HUES6 (cell line): ENCODE measurements around the gene DENND5B.
A peak's percentile ranks its signal among the peaks of the same experiment; 100 is the strongest.

Experiments used
- H3K27ac ChIP-seq: 2 replicates; pipeline ENCODE4 v1.7.0; 2013; ENCODE audit warnings: low read depth, mild to moderate bottlenecking, low read length, inconsistent platforms
- H3K27me3 ChIP-seq: 2 replicates; pipeline ENCODE4 v1.6.1; 2013; ENCODE audit warnings: low read length; ENCODE audit not compliant: control insufficient read depth, insufficient read depth
- H3K36me3 ChIP-seq: 2 replicates; pipeline ENCODE4 v1.6.1; 2013; ENCODE audit warnings: low read length; ENCODE audit not compliant: control insufficient read depth, insufficient read depth
- H3K4me1 ChIP-seq: 2 replicates; pipeline ENCODE4 v1.6.1; 2013; ENCODE audit warnings: low read length; ENCODE audit not compliant: control insufficient read depth, insufficient read depth
- H3K4me3 ChIP-seq: 2 replicates; pipeline ENCODE4 v1.5.1; 2013; ENCODE audit warnings: low read depth, low read length
- H3K9ac ChIP-seq: one replicate; pipeline ENCODE4 v1.6.1; 2013; ENCODE audit warnings: mild to moderate bottlenecking, low read length
- H3K9me3 ChIP-seq: 2 replicates; pipeline ENCODE4 v1.6.1; 2013; ENCODE audit warnings: low read depth, low read length; ENCODE audit not compliant: control insufficient read depth, insufficient read depth

Gene DENND5B

DNA sequence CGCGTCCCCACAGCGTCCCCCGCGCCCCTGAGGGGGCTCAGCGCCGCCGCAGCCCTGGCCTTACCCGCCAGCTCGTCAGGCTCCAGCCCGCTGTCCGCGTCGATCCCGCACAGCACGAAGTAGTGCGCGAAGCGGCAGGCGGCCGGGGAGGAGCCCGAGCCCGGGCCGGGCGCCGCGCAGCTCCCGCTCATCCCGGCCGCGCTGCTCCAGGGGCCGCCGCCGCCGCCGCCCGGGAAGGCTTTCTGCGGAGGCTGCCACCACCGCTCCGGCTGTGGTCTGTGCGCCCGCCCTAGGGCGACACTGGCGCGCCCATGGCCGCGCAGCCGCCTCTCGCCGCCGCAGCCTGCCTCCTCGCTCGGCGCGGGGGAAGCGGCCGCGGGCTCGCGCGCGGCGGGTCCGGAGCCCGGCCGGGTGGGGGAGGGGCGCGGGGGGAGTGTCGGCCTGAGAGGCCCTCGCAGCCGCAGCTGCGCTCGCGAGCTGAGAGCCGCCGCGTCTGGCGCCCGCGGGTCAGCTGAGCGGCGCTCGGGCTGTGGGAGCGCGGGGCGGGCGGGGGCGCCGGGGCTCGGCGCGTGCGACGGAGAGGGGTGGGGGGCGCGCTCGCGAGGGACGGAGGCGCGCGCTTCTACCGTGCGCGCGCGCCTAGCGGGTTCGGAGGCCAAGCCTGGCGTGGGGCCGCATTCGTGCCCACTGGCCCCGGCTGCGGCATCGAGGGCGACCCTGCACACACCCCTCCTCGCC lies at the start of gene DENND5B:
Gene DENND5B (minus strand): TSS at position 495 of the 738 bp plus-strand sequence. CDS start 304 bp downstream, at position 191.
- H3K9me3 ChIP-seq = no peaks in the 10 kb centered on the region
- no peaks in the 10 kb centered on the region for H3K36me3 ChIP-seq
- peak within 1 kb of the TSS; percentile 83 for H3K9ac ChIP-seq
- H3K27ac ChIP-seq = peak within 1 kb of the TSS; percentile 66; the same call in 1 of the 2 replicates
- peak within 1 kb of the TSS; percentile 90 for H3K4me3 ChIP-seq
- peaks cover 5% of the 10 kb centered on the region; the same call in 1 of the 2 replicates for H3K4me1 ChIP-seq
- H3K27me3 ChIP-seq = peaks cover 7% of the 10 kb centered on the region

DNA sequence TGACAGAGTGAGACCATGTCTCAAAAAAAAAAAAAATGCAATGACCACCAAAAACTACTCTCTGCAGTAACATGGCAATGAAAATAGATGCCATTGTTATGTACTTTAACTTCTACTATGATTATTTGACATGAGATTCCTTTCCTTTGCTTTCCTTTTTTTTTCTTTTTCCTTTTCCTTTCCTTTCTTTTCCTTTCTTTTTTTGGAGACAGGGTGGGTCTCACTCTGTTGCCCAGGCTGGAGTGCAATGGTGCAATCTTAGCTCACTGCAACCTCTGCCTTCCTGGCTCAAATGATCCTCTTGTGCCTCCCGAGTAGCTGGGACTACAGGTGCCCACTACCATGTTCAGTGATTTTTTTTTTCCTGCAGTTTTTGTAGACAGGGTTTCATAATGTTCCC lies 43.7 kb upstream of the DENND5B start:
- Histone ChIP-seq H3K9ac (no peak overlapping the region), H3K9me3 (no peaks in the 10 kb centered on the region), H3K27ac (no peak overlapping the region), H3K36me3 (no peaks in the 10 kb centered on the region), H3K4me3 (no peak overlapping the region), H3K27me3 (no peaks in the 10 kb centered on the region), H3K4me1 (0 out of 2 replicates have a peak, but pooled peaks cover 3% of the 10 kb centered on the region)

DNA sequence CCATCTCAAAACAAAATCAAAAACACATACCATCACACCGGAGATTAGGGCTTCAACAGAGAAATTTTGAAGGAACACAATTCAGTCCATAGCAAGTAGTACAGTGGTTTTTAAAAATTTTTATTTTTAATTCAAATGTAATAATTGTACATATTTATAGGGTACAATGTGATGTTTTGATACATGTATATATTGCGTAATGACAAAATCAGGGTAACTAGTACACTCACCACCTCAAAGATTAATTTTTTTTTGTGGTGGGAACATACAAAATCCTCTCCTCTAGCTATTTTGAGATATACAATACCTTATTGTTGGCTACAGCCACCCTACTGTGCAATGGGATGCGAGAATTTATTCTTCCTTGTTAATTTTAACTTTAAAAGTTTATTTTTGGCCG lies 42.5 kb upstream of the DENND5B start:
- Histone ChIP-seq H3K27me3 (no peaks in the 10 kb centered on the region), H3K36me3 (no peaks in the 10 kb centered on the region), H3K9me3 (no peaks in the 10 kb centered on the region), H3K27ac (no peak overlapping the region), H3K4me3 (no peak overlapping the region), H3K4me1 (0 out of 2 replicates have a peak, but pooled peaks cover 3% of the 10 kb centered on the region), H3K9ac (no peak overlapping the region)

DNA sequence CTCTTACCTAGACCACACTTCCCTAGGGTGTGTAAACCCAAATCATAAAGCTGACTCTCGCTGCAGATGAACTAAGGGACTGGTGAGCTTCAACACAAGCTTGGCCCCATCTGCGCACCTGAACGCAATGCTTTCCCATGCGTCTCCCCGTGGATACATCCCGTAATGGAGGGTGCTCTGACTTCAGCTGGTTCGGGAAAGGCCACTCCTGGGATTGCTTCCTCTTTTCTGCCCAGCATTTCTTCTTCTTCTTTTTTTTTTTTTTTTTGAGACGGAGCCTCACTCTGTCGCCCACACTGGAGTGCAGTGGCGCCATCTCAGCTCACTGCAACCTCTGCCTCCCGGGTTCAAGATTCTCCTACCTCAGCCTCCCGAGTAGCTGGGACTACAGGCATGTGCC lies 40.9 kb upstream of the DENND5B start:
- 0 out of 2 replicates have a peak, but pooled peaks cover 3% of the 10 kb centered on the region for H3K4me1 ChIP-seq

DNA sequence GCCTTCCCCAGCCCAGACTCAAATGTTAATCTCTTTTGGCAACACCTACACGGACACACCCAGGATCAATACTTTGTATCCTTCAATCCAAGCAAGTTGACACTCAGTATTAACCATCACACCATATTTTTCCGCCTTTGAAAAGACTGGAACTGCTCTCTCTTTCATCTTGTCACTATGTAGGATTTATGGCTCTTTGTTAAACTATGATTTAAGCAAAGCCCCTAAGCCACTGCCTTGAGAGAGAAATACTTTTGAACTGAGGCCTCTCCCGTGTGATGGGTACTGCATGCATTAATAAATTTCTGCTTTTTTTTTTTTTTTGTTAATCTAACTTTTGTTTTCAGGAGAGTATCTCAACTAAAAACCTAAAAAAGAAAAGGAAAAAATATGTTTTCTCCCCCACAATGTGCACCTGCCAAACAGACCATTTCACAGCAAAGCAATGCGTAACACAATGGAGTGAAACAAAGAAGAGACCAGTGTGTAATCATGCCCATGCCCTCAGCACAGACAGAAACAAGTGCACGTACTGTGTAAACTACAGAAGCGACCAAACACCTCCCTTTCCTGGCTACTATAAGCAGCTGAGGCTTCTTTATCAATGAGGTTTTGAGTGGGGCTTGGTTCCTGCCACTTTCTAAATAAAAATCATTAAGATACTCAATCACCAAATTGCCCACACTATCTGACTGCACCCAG lies 40.2 kb upstream of the DENND5B start:
- H3K9ac ChIP-seq = no peak overlapping the region
- no peak overlapping the region for H3K4me3 ChIP-seq
- no peak overlapping the region for H3K27ac ChIP-seq
- H3K4me1 ChIP-seq = no peaks in the 10 kb centered on the region
- no peaks in the 10 kb centered on the region for H3K27me3 ChIP-seq
- H3K36me3 ChIP-seq = no peaks in the 10 kb centered on the region
- H3K9me3 ChIP-seq = no peaks in the 10 kb centered on the region

More for the DNA sequence above, 40.9 kb upstream of the DENND5B start:
- H3K4me3 ChIP-seq = no peak overlapping the region
- H3K9me3 ChIP-seq = no peaks in the 10 kb centered on the region
- no peak overlapping the region for H3K27ac ChIP-seq
- H3K27me3 ChIP-seq = no peaks in the 10 kb centered on the region
- no peak overlapping the region for H3K9ac ChIP-seq
- H3K36me3 ChIP-seq = no peaks in the 10 kb centered on the region

DNA sequence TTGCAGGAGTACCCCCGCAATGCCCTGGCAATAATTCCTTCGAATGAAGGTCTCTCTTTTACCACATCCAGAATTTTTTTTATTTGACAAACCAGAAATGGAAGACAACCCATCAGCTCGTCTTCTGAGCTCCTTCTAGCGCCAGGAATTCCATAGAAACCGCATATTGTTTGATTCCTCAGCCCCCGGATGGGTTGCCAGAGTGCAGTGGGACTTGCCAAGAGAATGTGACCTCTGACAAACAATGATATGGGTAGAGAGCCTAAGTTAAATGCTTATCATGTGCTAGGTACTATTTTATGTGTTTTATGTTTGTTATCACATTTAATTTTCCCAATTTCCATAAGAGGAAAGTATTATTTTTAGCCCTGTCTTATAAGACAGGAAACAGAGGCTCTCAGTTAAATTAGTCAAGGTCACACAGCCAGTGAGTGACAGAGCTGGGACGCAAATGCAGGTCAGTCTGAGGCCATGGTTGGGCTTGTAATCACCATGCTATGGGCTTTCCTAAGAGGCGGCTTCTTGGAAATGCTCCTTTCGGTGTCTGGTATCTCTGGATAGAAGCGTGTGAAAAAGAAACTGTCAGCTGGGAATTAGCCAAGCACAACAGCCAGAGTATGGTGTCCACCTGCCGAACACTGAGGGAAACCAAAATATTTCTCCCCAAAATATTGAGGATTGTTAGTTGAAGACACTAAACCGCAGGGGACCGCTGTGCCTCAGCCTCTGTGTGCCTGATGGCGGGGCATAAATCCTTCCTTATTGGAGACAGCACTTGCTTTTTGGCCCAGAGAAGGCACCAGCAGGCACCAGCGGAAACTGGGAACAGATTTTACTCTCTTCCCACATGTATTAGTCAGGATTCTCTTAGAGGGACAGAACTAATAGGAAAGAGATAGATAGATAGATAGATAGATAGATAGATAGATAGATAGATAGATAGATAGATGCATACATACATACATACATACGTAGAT lies 39.1 kb upstream of the DENND5B start:
- H3K36me3 ChIP-seq = no peaks in the 10 kb centered on the region
- no peak overlapping the region for H3K9ac ChIP-seq
- no peaks in the 10 kb centered on the region for H3K9me3 ChIP-seq
- no peaks in the 10 kb centered on the region for H3K4me1 ChIP-seq
- no peak overlapping the region for H3K27ac ChIP-seq
- no peaks in the 10 kb centered on the region for H3K27me3 ChIP-seq
- no peak overlapping the region for H3K4me3 ChIP-seq

DNA sequence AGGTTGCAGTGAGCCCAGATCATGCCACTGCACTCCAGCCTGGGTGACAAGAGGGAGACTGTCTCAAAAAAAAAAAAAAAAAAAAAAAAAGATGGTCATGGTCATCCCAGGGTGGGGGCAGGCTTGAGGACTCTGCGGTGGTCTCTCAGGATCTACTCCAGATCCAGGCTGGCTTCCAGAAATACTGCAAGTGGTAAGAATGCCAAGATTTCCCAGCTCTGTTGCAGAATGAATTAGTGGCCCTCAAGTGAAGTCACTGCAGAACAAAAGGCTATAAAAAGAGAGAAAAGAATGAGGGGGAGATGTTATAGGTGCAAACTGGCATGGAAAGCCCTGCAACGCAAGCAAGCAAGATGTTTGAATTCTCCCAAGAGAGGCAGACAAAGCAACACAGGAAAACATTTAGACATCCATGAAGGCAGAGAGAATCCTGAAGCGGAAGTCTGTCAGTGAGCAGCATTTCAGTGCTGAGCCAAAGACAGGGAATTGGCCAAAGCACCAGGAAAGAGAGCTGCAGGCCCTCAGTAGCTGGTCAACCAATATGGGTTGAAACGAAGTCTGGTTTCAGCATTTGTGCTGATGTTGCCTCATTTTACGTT lies 36.6 kb upstream of the DENND5B start:
- H3K27me3 ChIP-seq = no peaks in the 10 kb centered on the region
- H3K4me1 ChIP-seq = no peaks in the 10 kb centered on the region
- H3K36me3 ChIP-seq = no peaks in the 10 kb centered on the region
- no peak overlapping the region for H3K27ac ChIP-seq
- no peak overlapping the region for H3K4me3 ChIP-seq
- no peaks in the 10 kb centered on the region for H3K9me3 ChIP-seq
- no peak overlapping the region for H3K9ac ChIP-seq

DNA sequence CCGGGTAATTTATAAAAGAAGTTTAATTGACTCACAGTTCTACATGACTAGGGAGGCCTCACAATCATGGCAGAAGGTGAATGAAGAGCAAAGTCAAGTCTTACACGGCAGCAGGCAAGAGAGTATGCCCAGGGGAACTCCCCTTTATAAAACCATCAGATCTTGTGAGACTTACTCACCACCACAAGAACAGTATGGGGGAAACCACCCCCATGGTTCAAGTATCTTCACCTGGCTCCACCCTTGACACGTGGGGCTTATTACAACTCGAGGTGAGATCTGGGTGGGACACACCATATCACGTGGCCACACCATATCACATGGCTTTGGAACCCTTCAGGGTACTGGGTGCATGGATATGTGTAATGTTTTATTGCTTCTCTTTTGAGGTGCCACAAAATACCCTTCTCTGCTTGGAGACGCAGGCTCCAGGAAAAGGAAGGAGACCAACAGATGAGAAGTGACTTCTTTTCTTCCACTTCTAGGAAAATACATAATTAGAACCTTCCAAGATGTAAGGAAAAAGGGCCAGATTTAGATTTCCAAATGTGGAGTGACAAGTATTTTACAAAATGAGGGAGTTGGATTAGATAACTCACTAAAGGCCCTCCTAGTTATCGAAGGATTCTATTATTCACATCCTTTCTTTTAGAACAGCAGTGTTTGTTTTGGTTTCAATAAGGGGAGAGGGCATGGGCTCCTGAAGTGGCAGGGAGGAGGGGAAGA lies 35.5 kb upstream of the DENND5B start:
- H3K27ac ChIP-seq = no peak overlapping the region
- H3K9ac ChIP-seq = no peak overlapping the region
- H3K36me3 ChIP-seq = no peaks in the 10 kb centered on the region
- no peaks in the 10 kb centered on the region for H3K27me3 ChIP-seq
- no peaks in the 10 kb centered on the region for H3K4me1 ChIP-seq
- no peaks in the 10 kb centered on the region for H3K9me3 ChIP-seq
- no peak overlapping the region for H3K4me3 ChIP-seq

DNA sequence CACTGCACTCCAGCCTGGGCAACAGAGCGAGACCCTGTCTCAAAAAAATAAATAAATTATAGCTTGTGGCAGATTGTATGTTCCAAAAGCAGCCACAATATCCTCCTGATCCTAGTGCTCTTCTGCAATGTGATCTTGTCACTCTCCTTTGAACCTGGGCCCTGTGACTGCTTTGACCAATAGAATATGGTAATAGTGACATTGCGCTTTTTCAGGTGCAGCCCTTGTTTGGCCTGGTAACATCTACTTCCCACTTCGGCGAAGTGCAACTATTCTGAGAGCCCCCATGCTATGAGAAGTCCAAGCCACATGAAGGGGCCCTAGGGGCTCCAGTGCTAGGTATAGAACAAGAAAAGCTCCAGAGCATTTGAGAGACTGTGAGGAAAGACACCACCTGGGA lies 31.1 kb upstream of the DENND5B start:
- no peaks in the 10 kb centered on the region for H3K4me1 ChIP-seq
- H3K36me3 ChIP-seq = no peaks in the 10 kb centered on the region
- no peaks in the 10 kb centered on the region for H3K27me3 ChIP-seq
- no peak overlapping the region for H3K4me3 ChIP-seq
- no peaks in the 10 kb centered on the region for H3K9me3 ChIP-seq
- H3K9ac ChIP-seq = no peak overlapping the region
- no peak overlapping the region for H3K27ac ChIP-seq

DNA sequence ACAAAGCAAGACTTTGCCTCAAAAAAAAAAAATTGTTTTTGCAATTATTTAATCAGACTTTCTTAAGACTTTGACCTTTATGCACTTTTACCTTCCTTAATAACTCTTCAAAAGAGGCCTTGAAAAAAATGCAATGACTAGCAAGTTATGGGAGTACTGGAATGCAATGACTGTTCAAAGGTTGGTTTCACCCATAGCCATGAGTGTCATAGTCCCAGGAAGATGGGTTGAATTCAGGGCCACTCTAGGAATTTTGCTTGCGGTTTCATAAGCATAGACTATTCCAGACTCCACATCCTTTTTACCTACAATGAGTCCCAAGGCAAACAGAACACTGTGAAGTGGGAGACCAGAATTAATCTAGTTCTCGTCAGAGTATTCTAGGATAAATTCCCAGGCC lies 29.4 kb upstream of the DENND5B start:
- Histone ChIP-seq H3K4me1 (no peaks in the 10 kb centered on the region), H3K9me3 (no peaks in the 10 kb centered on the region), H3K27me3 (no peaks in the 10 kb centered on the region), H3K27ac (no peak overlapping the region), H3K36me3 (no peaks in the 10 kb centered on the region), H3K4me3 (no peak overlapping the region), H3K9ac (no peak overlapping the region)
